ENCODE measurements around the gene CNTNAP4. TPM values are rescaled to one million over a fixed set of nuclear protein-coding genes. Genes with fewer than 3 reads are reported as not detected.

CNTNAP4 gene
- total and polyA plus RNA-seq, 2 experiments from 2014 or later = 0.64 to 1.1 TPM

DNA sequence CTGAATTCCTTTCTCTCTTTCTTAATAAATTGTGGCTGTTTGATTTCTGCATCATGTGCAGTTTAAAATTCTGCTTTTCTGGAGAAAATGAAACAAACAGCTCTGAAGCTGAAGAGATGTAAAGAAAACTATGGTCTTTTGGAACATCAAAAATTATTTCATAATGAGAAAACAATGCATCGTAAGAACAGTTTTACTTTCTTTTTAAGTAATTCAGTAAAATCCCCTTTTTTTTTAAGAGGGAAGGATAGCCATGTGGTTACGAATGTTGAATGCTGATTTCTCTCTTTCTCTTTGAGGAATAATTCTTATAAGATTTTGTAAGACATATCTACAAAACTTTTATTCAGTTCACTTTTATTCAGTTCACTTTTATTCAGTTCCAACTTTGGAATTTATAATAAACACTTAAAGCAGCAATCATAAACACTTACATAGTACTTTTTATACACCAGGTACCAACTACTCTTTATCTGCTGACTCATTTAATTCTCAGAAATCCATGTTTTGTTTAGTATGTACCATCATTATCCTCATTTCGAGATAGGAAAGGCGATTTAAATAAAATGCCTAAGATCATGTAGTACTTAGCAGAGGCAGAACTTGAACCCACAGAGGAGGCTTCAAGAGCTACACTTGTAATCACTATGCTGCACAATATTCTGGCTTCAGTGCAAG lies 26.6 kb downstream of the CNTNAP4 start:
- WGBS (ENCODE audit: low lambda C conversion rate, missing lambda C conversion rate) = 91% methylated on average over 4 of the region's 4 CpGs
- Histone ChIP-seq H3K4me1 (ENCODE audit: insufficient read depth) (no peaks in the 10 kb centered on the region), H3K4me2 (no peak overlapping the region), H3K27me3 (no peaks in the 10 kb centered on the region), H3K9me2 (replicated peaks; ENCODE audit: insufficient read depth) (no peaks in the 10 kb centered on the region), H3K79me2 (no peaks in the 10 kb centered on the region), H3K36me3 (replicated peaks; ENCODE audit: insufficient read depth, low read depth) (no peaks in the 10 kb centered on the region), H3K27ac (no peak overlapping the region), H3K9me3 (ENCODE audit: low read depth) (no peaks in the 10 kb centered on the region), H2AFZ (no peak overlapping the region), H4K20me1 (ENCODE audit: insufficient read depth, poor library complexity, severe bottlenecking) (no peaks in the 10 kb centered on the region), H3K4me3 (no peak overlapping the region)
- TF ChIP-seq, protein P1, sequence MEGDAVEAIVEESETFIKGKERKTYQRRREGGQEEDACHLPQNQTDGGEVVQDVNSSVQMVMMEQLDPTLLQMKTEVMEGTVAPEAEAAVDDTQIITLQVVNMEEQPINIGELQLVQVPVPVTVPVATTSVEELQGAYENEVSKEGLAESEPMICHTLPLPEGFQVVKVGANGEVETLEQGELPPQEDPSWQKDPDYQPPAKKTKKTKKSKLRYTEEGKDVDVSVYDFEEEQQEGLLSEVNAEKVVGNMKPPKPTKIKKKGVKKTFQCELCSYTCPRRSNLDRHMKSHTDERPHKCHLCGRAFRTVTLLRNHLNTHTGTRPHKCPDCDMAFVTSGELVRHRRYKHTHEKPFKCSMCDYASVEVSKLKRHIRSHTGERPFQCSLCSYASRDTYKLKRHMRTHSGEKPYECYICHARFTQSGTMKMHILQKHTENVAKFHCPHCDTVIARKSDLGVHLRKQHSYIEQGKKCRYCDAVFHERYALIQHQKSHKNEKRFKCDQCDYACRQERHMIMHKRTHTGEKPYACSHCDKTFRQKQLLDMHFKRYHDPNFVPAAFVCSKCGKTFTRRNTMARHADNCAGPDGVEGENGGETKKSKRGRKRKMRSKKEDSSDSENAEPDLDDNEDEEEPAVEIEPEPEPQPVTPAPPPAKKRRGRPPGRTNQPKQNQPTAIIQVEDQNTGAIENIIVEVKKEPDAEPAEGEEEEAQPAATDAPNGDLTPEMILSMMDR (IDR thresholded peaks at IDR 0.05; ENCODE audit: poor library complexity) = no peak
- TF ChIP-seq EZH2 (IDR thresholded peaks at IDR 0.05; ENCODE audit: borderline replicate concordance) = no peak
- no peak for TF ChIP-seq EZH2phosphoT487 (IDR thresholded peaks at IDR 0.05; ENCODE audit: low read depth, severe bottlenecking, unreplicated experiment)
- no peak for DNase-seq (ENCODE audit: low spot score)

DNA sequence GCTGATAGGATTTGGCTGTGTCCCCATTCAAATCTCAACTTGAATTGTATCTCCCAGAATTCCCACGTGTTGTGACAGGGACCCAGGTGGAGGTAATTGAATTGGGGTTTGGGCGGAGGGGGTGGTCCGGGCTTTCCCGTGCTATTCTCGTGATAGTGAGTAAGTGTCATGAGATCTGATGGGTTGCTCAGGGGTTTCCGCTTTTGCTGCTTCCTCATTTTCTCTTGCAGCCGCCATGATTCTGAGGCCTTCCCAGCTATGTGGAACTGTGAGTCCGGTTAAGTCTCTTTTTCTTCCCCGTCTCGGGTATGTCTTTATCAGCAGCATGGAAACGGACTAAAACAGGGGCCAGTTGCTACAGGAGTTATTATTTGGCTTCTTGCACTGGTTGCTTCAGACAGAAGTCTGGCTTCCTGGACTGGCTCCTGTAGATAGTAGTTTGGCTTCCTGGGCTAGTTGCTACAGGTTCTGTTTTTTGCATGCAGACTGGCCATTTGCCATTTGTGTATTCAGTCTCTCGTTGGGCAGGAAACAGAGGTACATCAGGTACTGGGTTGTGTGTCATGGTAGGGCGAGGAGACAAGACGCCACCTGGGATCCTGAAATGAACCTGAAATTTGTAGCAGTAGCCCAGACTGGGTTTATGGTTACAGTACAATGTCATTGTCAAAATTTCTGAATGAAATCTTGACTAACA lies 32.6 kb downstream of the CNTNAP4 start:
- TF ChIP-seq EZH2 (IDR thresholded peaks at IDR 0.05; ENCODE audit: borderline replicate concordance) (no peak), EZH2phosphoT487 (IDR thresholded peaks at IDR 0.05; ENCODE audit: low read depth, severe bottlenecking, unreplicated experiment) (no peak)
- TF ChIP-seq, protein P1 (IDR thresholded peaks at IDR 0.05; ENCODE audit: poor library complexity) = no peak
- WGBS (ENCODE audit: low lambda C conversion rate, missing lambda C conversion rate) = 95% methylated on average over 14 of the region's 14 CpGs
- no peak overlapping the region for H3K4me3 ChIP-seq

DNA sequence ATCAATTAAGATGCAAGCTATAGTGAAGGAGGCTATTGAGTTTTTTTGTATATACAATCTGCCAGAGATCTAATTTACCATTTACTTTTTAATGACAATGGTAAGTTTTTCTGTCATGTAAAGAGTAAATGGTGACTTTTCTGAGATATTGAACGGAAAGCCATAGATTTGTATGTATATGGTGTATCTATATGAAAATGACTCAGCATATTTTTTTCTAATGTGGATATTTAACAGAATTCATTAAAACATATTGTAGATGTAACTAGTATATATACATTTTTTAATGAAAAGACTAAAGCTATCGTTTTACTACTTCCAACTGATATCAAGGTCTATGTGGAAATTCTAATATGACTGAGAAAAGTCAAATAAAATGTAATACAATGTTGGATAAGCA lies 34.1 kb downstream of the CNTNAP4 start:
- WGBS (ENCODE audit: low lambda C conversion rate, missing lambda C conversion rate) = 92% methylated on average over 2 of the region's 2 CpGs
- H3K4me1 ChIP-seq (ENCODE audit: insufficient read depth) = no peaks in the 10 kb centered on the region
- H3K4me3 ChIP-seq = no peak overlapping the region
- TF ChIP-seq EZH2 (IDR thresholded peaks at IDR 0.05; ENCODE audit: borderline replicate concordance) (no peak), EZH2phosphoT487 (IDR thresholded peaks at IDR 0.05; ENCODE audit: low read depth, severe bottlenecking, unreplicated experiment) (no peak)
- TF ChIP-seq, protein P1 (IDR thresholded peaks at IDR 0.05; ENCODE audit: poor library complexity) = no peak
- H3K4me2 ChIP-seq = no peak overlapping the region
- no peaks in the 10 kb centered on the region for H4K20me1 ChIP-seq (ENCODE audit: insufficient read depth, poor library complexity, severe bottlenecking)
- H3K27me3 ChIP-seq = no peaks in the 10 kb centered on the region
- no peaks in the 10 kb centered on the region for H3K9me2 ChIP-seq (replicated peaks; ENCODE audit: insufficient read depth)
- no peak for DNase-seq (ENCODE audit: low spot score)
- no peak overlapping the region for H3K27ac ChIP-seq
- H2AFZ ChIP-seq = no peak overlapping the region
- no peaks in the 10 kb centered on the region for H3K79me2 ChIP-seq
- H3K9me3 ChIP-seq (ENCODE audit: low read depth) = no peaks in the 10 kb centered on the region
- H3K36me3 ChIP-seq (replicated peaks; ENCODE audit: insufficient read depth, low read depth) = no peaks in the 10 kb centered on the region

More for the DNA sequence above, 32.6 kb downstream of the CNTNAP4 start:
- no peaks in the 10 kb centered on the region for H3K79me2 ChIP-seq
- H3K27me3 ChIP-seq = no peaks in the 10 kb centered on the region
- H3K9me2 ChIP-seq (replicated peaks; ENCODE audit: insufficient read depth) = no peaks in the 10 kb centered on the region
- H3K36me3 ChIP-seq (replicated peaks; ENCODE audit: insufficient read depth, low read depth) = no peaks in the 10 kb centered on the region
- H3K4me2 ChIP-seq = no peak overlapping the region
- H2AFZ ChIP-seq = no peak overlapping the region
- H3K4me1 ChIP-seq (ENCODE audit: insufficient read depth) = no peaks in the 10 kb centered on the region
- no peaks in the 10 kb centered on the region for H4K20me1 ChIP-seq (ENCODE audit: insufficient read depth, poor library complexity, severe bottlenecking)
- no peaks in the 10 kb centered on the region for H3K9me3 ChIP-seq (ENCODE audit: low read depth)
- no peak overlapping the region for H3K27ac ChIP-seq
- no peak for DNase-seq (ENCODE audit: low spot score)
